Measurements from ENCODE around the gene PKP3.

Gene PKP3

GRCh38 chr11:363948-364761 is 29.9 kb upstream of the PKP3 start:
- peak in 1 of 2 donors; percentile 46 for DNase-seq (ENCODE audit: low read depth in 2 of 2)

GRCh38 chr11:364991-365725 is 28.9 kb upstream of the PKP3 start:
- DNase-seq (ENCODE audit: low read depth in 2 of 2), result no peak

DNA sequence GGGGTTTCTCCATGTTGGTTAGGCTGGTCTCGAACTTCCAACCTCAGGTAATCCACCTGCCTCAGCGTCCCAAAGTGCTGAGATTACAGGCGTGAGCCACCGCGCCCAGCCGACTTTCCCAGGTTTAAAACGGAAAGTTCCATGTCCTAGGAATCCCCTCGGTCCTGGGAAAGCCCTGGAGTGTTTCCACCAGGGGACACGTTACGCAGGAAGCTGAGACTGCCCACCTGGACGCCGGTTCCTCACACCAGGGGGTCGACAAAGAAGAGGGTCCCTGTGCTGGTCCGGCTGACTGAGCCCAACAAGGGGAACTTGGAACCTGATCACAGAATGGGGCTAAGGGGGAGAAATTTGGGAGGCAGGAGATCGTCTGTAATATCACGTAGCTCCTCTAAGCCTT is 28.2 kb upstream of the PKP3 start:
- DNase-seq (ENCODE audit: low read depth in 2 of 2), result no peak

- DNase-seq (ENCODE audit: low read depth in 2 of 2), result no peak
Observed at GRCh38 chr11:367956-368413, 26.0 kb upstream of the PKP3 start.

- DNase-seq (ENCODE audit: low read depth in 2 of 2), result no peak
Observed at GRCh38 chr11:368414-369335, 25.3 kb upstream of the PKP3 start.

DNA sequence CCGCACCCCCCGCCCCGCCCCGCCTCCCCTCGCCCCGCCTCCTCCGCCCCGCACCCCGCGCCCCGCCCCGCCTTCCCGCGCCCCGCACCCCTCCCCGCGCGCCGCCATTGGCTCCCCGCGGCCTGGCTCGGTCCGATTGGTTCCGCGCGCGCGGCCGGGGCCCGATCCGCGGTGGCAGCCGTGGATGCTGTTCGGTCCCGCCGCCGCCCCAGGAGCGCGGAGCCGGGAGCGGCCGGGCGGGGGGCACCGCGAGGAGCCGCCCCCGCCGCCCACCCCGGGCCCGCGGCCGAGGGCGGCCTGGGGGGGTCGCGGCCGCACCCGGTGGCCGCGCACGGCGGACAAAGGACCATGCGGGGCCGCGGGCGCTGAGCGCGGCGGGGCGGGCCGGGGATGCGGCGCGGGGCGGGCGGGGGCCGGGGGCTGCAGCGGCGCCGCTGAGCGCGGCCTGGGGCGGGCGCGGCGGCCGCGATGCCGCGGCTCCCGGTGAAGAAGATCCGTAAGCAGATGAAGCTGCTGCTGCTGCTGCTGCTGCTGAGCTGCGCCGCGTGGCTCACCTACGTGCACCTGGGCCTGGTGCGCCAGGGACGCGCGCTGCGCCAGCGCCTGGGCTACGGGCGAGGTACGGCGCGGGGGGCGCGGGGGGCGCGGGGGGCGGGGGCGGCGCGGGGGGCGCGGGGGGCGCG is 24.5 kb upstream of the PKP3 start, which contains the start of gene B4GALNT4:
Gene B4GALNT4 (plus strand): TSS at position 164 of the 683 bp plus-strand sequence. CDS start 305 bp downstream, at position 469.
- peak in 1 of 2 donors; percentile 16 for DNase-seq (ENCODE audit: low read depth in 2 of 2)

DNA sequence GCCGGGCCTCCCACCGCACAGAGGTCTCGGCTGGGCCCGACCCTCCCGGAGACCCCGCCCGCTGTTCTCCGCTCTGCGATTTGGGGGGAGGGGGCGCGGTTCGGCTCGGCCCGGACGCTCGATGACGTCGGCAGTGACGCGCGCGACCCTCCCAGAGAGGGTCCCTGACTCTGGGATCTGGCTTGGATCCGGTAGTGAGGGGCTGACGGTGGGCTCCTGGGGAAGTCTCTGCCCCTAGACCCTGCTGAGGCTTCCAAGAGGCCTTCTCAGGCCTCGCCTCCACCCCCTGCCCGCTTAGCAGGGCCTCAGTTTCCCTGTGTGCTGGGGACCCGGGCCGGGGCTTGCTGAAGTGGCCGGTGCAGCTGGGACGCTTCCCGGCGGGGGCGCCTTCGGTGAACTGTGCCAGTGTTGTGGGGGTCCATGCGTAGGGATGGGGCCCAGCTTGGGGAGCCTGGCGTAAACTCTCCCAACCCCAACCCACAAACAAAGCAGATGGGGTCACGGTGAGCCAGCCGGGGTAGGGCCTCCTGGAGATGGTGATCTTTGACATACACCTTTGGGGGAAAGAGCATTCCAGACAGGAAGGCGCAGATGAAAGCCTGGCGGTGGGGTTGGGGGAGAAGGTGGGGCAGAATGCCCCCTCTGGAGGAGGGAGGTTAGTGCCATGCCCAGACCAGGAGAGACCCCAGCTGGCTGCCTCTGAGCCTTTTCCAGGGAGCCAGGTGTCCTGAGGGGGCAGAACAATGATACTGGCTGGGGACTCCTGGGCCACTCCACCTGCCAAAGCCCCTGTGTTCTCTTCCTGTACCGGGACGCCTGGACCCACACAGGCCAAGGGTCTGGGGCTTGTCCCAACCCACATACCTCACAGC is 23.7 kb upstream of the PKP3 start:
- DNase-seq (ENCODE audit: low read depth in 2 of 2), result no peak

DNA sequence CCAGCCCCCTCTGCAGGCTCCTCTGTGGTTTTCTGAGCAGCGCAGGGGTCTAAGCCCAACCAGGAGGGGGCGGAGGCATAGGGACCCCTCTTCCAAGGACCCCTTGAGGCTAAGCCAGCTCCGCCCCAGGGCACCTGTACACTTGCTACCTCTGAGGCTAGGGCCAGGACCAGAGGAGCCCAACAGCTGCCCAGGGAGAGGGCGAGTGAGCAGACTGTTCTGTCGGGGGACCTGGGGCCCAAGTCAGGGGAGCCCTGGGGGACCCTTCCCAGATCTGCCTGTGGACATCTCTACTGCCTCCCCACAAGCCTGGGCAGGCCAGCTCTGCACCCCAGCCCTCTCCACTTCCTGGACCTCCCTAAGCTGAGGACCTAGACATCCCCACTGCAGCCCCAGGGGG is 23.0 kb upstream of the PKP3 start:
- DNase-seq (ENCODE audit: low read depth in 2 of 2), result no peak

GRCh38 chr11:371716-372590 is 22.1 kb upstream of the PKP3 start:
- no peak for DNase-seq (ENCODE audit: low read depth in 2 of 2)

GRCh38 chr11:372809-373715 is 20.9 kb upstream of the PKP3 start:
- no peak for DNase-seq (ENCODE audit: low read depth in 2 of 2)

GRCh38 chr11:373716-374551 is 20.1 kb upstream of the PKP3 start:
- no peak for DNase-seq (ENCODE audit: low read depth in 2 of 2)

DNA sequence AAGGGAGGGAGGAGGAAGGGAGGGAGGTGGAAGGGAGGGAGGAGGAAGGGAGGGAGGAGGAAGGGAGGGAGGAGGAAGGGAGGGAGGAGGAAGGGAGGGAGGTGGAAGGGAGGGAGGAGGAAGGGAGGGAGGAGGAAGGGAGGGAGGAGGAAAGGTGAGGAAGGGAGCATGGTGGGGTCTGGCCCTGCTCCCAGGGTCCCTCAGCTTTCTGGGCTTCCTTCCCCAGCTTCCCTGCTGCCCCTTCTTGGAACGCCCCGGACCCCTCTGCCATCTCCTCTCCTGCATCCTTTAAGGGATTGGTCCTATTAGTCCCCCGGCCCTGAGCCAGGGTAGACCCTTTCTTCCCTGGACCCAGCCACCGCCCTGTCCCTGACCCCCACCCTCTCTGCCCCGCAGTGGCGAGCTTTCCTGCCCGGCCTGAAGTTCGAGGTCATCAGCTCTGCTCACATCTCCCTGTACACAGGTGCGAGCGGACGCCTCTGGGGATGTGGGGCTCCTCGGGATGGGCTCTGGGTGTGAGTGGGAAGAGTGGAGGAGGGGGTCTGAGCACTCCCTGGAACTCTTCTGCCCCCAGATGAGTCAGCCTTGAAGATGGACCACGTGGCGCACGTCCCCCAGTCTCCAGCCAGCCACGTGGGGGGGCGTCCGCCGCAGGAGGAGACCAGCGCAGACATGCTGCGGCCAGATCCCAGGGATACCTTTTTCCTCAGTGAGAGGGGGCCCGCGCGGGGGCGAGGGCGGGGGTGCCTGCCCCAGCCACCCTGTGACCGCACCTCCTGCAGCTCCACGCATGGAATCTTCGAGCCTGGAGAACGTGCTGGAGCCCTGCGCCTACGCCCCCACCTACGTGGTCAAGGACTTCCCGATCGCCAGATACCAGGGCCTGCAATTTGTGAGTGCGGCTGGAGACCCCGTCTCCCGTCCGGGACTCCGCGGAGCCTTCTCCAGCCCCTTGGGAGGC is 18.7 kb upstream of the PKP3 start:
- DNase-seq (ENCODE audit: low read depth in 2 of 2), result no peak

GRCh38 chr11:376531-377173 is 17.4 kb upstream of the PKP3 start:
- no peak for DNase-seq (ENCODE audit: low read depth in 2 of 2)

DNA sequence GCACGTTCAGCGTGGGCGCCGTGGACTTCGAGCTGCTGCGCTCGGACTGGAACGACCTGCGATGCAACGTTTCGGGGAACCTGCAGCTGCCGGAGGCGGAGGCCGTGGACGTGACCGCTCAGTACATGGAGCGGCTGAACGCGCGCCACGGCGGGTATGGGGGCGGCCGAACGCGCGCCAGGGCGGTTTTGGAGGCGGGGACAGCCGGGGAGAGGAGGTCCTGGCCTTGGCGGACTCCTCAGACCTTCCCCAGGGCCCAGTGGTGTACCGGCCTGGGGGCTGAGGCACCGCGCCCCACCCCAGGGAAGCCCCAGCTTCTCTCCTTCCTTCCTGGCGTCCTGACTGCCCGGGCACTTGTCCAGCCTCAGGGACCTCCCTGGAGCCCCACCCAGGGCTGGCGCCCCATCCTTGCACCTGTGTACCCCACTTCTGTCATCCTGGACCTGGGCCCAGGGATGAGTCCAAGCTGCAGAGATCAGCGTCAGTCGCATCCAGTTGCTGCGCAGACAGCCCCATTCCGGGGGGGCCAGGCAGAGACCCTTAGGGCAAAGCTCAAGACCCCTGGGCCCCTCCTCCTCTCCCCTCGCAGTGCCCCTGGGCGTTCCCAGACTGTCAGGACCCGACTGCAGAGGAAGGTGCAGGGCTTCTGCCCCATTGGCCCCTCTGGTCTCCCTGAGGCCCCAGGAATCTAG is 16.7 kb upstream of the PKP3 start:
- DNase-seq (ENCODE audit: low read depth in 2 of 2), result no peak

- DNase-seq (ENCODE audit: low read depth in 2 of 2), result no peak
Observed at GRCh38 chr11:377883-378500, 16.0 kb upstream of the PKP3 start.
